ENCODE results near the gene C1orf174. TPM values are rescaled to one million over a fixed set of nuclear protein-coding genes. Genes with fewer than 3 reads are reported as not detected.

C1orf174 gene
- total RNA-seq, 1 experiment from 2014 or later = 22.1 TPM

GRCh38 chr1:3910857-3911845 lies 11.1 kb upstream of the C1orf174 start:
- peaks cover 7% of the 10 kb centered on the region; the same call in 1 of the 2 replicates for H4K20me1 ChIP-seq (ENCODE audit: insufficient read depth)
- no peaks in the 10 kb centered on the region for H3K79me2 ChIP-seq (ENCODE audit: low read depth)
- H3K36me3 ChIP-seq (ENCODE audit: low read depth) = no peaks in the 10 kb centered on the region
- no peak for DNase-seq
- no peak overlapping the region for H2AFZ ChIP-seq
- H3K4me2 ChIP-seq = 0 out of 2 replicates have a peak overlapping the region, but pooled peaks have one; percentile 10
- BruUV-seq (replicated peaks) = no TSS peak
- no peaks in the 10 kb centered on the region for H3K27me3 ChIP-seq (ENCODE audit: insufficient read depth, low read depth)
- no peaks in the 10 kb centered on the region for H3F3A ChIP-seq (ENCODE audit: insufficient read depth, low read depth)
- no peaks in the 10 kb centered on the region for H3K9me3 ChIP-seq (ENCODE audit: insufficient read depth, low read depth)
- ChIA-PET POLR2A (ENCODE audit: unreplicated experiment) (no interaction called here), CTCF (no interaction called here)
- H3K4me3 ChIP-seq = no peak overlapping the region
- H3K9me2 ChIP-seq (ENCODE audit: insufficient read depth) = no peaks in the 10 kb centered on the region
- intact Hi-C loops (cut with micrococcal nuclease; ENCODE audit: unreplicated experiment) = no loop called here
- TF ChIP-seq EZH2 (IDR thresholded peaks at IDR 0.05; ENCODE audit: low read depth) (no peak), CTCF (conservative IDR thresholded peaks at IDR 0.05) (peak; percentile 65)
- no peak overlapping the region for H3K27ac ChIP-seq
- no peaks in the 10 kb centered on the region for H3K4me1 ChIP-seq (replicated peaks; ENCODE audit: insufficient read depth)

DNA sequence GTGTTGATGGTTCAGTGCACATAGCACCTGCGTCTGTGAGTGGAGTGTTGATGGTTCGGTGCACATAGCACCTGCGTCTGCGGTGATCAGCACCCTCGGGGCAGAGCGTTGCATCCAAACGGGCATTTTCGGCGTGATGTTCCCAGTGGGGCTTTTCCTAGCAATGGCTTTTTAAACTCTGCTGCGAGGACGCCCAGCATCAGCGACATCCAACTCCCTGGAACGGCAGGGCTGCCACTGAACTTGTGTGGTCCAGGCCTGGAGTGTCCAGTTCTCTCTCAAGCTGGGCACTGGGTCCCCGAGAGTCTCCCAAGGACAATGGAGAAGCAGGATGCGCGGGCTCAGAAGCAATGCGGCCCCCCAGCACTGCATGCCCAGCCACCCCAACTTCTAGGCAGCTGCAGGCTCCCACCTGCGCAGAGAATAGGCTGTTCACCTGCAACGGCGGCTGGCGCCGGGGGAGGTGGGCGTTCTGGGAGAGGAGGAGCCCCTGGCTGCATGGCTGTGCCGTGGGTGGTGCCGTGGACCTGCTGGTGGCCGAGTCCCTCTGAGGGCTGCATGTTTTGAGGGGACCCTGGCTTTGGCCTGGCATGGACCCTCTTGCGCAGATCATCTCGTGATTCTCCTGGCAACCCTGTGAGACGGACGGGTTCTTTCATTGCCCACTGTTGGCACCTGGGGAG lies 10.1 kb upstream of the C1orf174 start:
- Histone ChIP-seq H3K27me3 (ENCODE audit: insufficient read depth, low read depth) (no peaks in the 10 kb centered on the region), H3K36me3 (ENCODE audit: low read depth) (no peaks in the 10 kb centered on the region), H2AFZ (no peak overlapping the region), H3K4me3 (no peak overlapping the region), H3K4me1 (replicated peaks; ENCODE audit: insufficient read depth) (no peaks in the 10 kb centered on the region), H3K9me2 (ENCODE audit: insufficient read depth) (no peaks in the 10 kb centered on the region), H4K20me1 (ENCODE audit: insufficient read depth) (peaks cover 7% of the 10 kb centered on the region; the same call in 1 of the 2 replicates), H3F3A (ENCODE audit: insufficient read depth, low read depth) (no peaks in the 10 kb centered on the region), H3K79me2 (ENCODE audit: low read depth) (no peaks in the 10 kb centered on the region), H3K27ac (no peak overlapping the region), H3K9me3 (ENCODE audit: insufficient read depth, low read depth) (no peaks in the 10 kb centered on the region), H3K4me2 (no peak overlapping the region)
- TF ChIP-seq EZH2 (IDR thresholded peaks at IDR 0.05; ENCODE audit: low read depth) = no peak
- TF ChIP-seq CTCF (conservative IDR thresholded peaks at IDR 0.05) = no peak
- ChIA-PET POLR2A (ENCODE audit: unreplicated experiment) (no interaction called here), CTCF (no interaction called here)
- DNase-seq = no peak
- intact Hi-C loops (cut with micrococcal nuclease; ENCODE audit: unreplicated experiment) = no loop called here
- BruUV-seq (replicated peaks) = no TSS peak

DNA sequence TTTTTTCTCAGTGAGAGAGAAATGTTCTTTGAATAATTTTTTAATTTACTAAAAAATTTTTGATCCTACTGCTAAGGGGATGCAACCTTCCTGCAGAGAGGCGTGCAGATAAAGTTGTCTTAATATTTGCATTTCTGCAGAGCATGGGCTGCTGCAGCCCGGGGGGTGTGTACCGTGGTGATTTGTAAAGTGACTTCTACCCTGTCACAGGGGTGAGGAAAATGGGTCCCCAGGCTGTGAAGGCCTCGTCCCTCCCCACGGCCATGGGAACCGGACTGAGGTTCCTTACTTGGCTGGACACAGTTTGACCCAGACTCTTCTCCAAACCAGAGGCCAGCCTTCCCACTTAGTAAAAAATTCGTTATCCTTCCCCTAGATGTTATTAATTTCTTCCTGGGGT lies 9.5 kb upstream of the C1orf174 start:
- H4K20me1 ChIP-seq (ENCODE audit: insufficient read depth) = peaks cover 7% of the 10 kb centered on the region; the same call in 1 of the 2 replicates
- no peaks in the 10 kb centered on the region for H3K79me2 ChIP-seq (ENCODE audit: low read depth)
- no peaks in the 10 kb centered on the region for H3F3A ChIP-seq (ENCODE audit: insufficient read depth, low read depth)
- H3K27ac ChIP-seq = no peak overlapping the region
- intact Hi-C loops (cut with micrococcal nuclease; ENCODE audit: unreplicated experiment) = loop anchor here (10.0 kb wide), 1 partner anchor 115 kb away; the partner anchor contains the start of gene LRRC47
- POLR2A ChIA-PET (ENCODE audit: unreplicated experiment) = no interaction called here
- H3K4me1 ChIP-seq (replicated peaks; ENCODE audit: insufficient read depth) = no peaks in the 10 kb centered on the region
- H3K4me2 ChIP-seq = no peak overlapping the region
- CTCF ChIA-PET = no interaction called here
- no peak for DNase-seq
- no TSS peak for BruUV-seq (replicated peaks)
- H3K36me3 ChIP-seq (ENCODE audit: low read depth) = no peaks in the 10 kb centered on the region
- H3K27me3 ChIP-seq (ENCODE audit: insufficient read depth, low read depth) = no peaks in the 10 kb centered on the region
- TF ChIP-seq EZH2 (IDR thresholded peaks at IDR 0.05; ENCODE audit: low read depth) = no peak
- H3K9me2 ChIP-seq (ENCODE audit: insufficient read depth) = no peaks in the 10 kb centered on the region
- H3K9me3 ChIP-seq (ENCODE audit: insufficient read depth, low read depth) = no peaks in the 10 kb centered on the region
- no peak overlapping the region for H2AFZ ChIP-seq
- H3K4me3 ChIP-seq = no peak overlapping the region

Data from PC-9 (cell line).